HepG2 (cell line): ENCODE results near the gene BTG2. TPM values are rescaled to one million over a fixed set of nuclear protein-coding genes. Genes with fewer than 3 reads are reported as not detected.

Experiments used
- ATAC-seq: fragments of 200-7000 bp; cut with Tn5 transposase; 3 replicates; pipeline ENCODE4 v1.9.1; 2020; ENCODE audit warnings: mild to moderate bottlenecking, moderate library complexity
- BruUV-seq: library from RNA; stranded (reverse); fragments of 400-500 nt; replicated peaks from 2 replicates; lab custom pipeline; 2021; lab: Mats Ljungman, UMichigan
- CTCF ChIA-PET: fragments of 300-600 bp; formaldehyde crosslinking; extraction: SDS; loops from one replicate; lab custom pipeline; 2021; ENCODE audit warnings: low total read pairs, inconsistent platforms, low intra/inter-chr PET ratio; lab: Yijun Ruan, JAX
- POLR2A ChIA-PET: fragments of 350-600 bp; sonication (Branson Sonifier 250); formaldehyde crosslinking; loops from one replicate; lab custom pipeline; 2020; ENCODE audit warnings: antibody characterized with exemption, inconsistent platforms; lab: Yijun Ruan, JAX
- DNase-seq: peaks from one replicate; pipeline ENCODE4 v3.0.0-alpha.2; 2015; ENCODE audit warnings: low spot score
- FAIRE-seq: peaks from 3 replicates; lab custom pipeline; 2011; peaks lifted over from hg19 to GRCh38; lab: Jason Lieb, UNC
- H2AFZ ChIP-seq: one replicate; pipeline ENCODE4 v1.6.1; 2011; ENCODE audit warnings: low read length, inconsistent platforms
- H3K27ac ChIP-seq: fragments of 300-600 bp; 3 replicates; pipeline ENCODE4 v1.8.0; 2011; ENCODE audit warnings: mixed run types, mild to moderate bottlenecking, mixed read lengths, low read length, inconsistent platforms; ENCODE audit not compliant: insufficient read depth; ENCODE audit errors: extremely low read length
- H3K27me3 ChIP-seq, 2 experiments: fragments of 200-600 bp in 1 of 2; 2 replicates in 1 of 2; 3 replicates in 1 of 2; pipeline versions ENCODE4 v1.6.0 to v1.8.0; 2011; ENCODE audit warnings: low read length in 2 of 2, mild to moderate bottlenecking in 2 of 2, moderate library complexity in 2 of 2, inconsistent platforms in 1 of 2; ENCODE audit not compliant: insufficient read depth in 2 of 2, control insufficient read depth in 1 of 2
- H3K36me3 ChIP-seq, 2 experiments: fragments of 200-600 bp in 1 of 2; replicated peaks in 1 of 2; 2 replicates in 1 of 2; 3 replicates in 1 of 2; pipeline versions ENCODE4 v1.5.1 to v1.8.0; 2011; ENCODE audit warnings: low read length in 2 of 2, inconsistent platforms in 1 of 2; ENCODE audit not compliant: insufficient read depth in 2 of 2, control insufficient read depth in 1 of 2
- H3K4me1 ChIP-seq: 2 replicates; pipeline ENCODE4 v1.5.1; 2012; ENCODE audit warnings: low read length, inconsistent platforms; ENCODE audit not compliant: insufficient read depth
- H3K4me2 ChIP-seq: 2 replicates; pipeline ENCODE4 v1.6.0; 2011; ENCODE audit warnings: low read depth, low read length, inconsistent platforms
- H3K4me3 ChIP-seq, 3 experiments: fragments of 200-600 bp in 1 of 3; sonication (generic), shearing (Covaris generic) in 1 of 3; replicated peaks in 1 of 3; 2 replicates each; pipeline ENCODE4 v1.5.1; 2011 to 2016; ENCODE audit warnings: low read length in 3 of 3, inconsistent platforms in 2 of 3, low read depth in 2 of 3, mild to moderate bottlenecking in 2 of 3, control low read depth in 1 of 3, mixed read lengths in 1 of 3; ENCODE audit not compliant: insufficient read depth in 1 of 3
- H3K79me2 ChIP-seq: one replicate; pipeline ENCODE4 v1.6.1; 2011; ENCODE audit warnings: low read length, inconsistent platforms; ENCODE audit not compliant: insufficient read depth
- H3K9ac ChIP-seq: 2 replicates; pipeline ENCODE4 v1.6.0; 2011; ENCODE audit warnings: mild to moderate bottlenecking, low read depth, low read length, inconsistent platforms; ENCODE audit not compliant: insufficient read depth
- H3K9me3 ChIP-seq: 2 replicates; pipeline ENCODE4 v1.5.1; 2012; ENCODE audit warnings: mild to moderate bottlenecking, low read length
- H4K20me1 ChIP-seq: 2 replicates; pipeline ENCODE4 v1.6.0; 2011; ENCODE audit warnings: inconsistent platforms, mild to moderate bottlenecking, low read length, moderate library complexity; ENCODE audit not compliant: insufficient read depth
- ARHGAP35 ChIP-seq: sonication (generic); formaldehyde crosslinking; IDR thresholded peaks from 2 replicates; pipeline ENCODE4 v1.9.0; 2022; ENCODE audit warnings: mild to moderate bottlenecking, inconsistent platforms, moderate library complexity, missing genetic modification reagents, borderline replicate concordance
- ARID2 ChIP-seq: sonication (generic); formaldehyde crosslinking; IDR thresholded peaks from 2 replicates; pipeline ENCODE4 v1.8.1; 2022; ENCODE audit warnings: mild to moderate bottlenecking, missing genetic modification reagents, borderline replicate concordance
- FIP1L1 ChIP-seq: fragments of 200-400 bp; formaldehyde crosslinking; IDR thresholded peaks from 2 replicates; pipeline ENCODE4 v1.6.1; 2018; ENCODE audit warnings: low read depth, mild to moderate bottlenecking, low read length, moderate library complexity, borderline replicate concordance; ENCODE audit not compliant: insufficient read depth
- FOXP1 ChIP-seq, 2 experiments: fragments of 450-650 bp in 1 of 2; IDR thresholded peaks; 2 replicates each; pipeline ENCODE4 v1.6.1; 2017 to 2018; ENCODE audit warnings: antibody characterized with exemption in 1 of 2
- HOXA5 ChIP-seq: sonication (generic); formaldehyde crosslinking; IDR thresholded peaks from 2 replicates; pipeline ENCODE4 v1.4.0; 2020; ENCODE audit warnings: missing genetic modification reagents
- KDM6A ChIP-seq: IDR thresholded peaks from 2 replicates; pipeline ENCODE4 v1.6.1; 2016; ENCODE audit warnings: low read depth
- MBNL3 ChIP-seq: fragments of 250-450 bp; sonication (Bioruptor Pico); conservative IDR thresholded peaks from 2 replicates; pipeline ENCODE4 v1.8.0; 2022; ENCODE audit warnings: mild to moderate bottlenecking, inconsistent platforms
- MTF2 ChIP-seq: sonication (generic); formaldehyde crosslinking; IDR thresholded peaks from 2 replicates; pipeline ENCODE4 v1.5.0; 2020; ENCODE audit warnings: missing genetic modification reagents, borderline replicate concordance
- RORA ChIP-seq: sonication (generic); formaldehyde crosslinking; IDR thresholded peaks from 2 replicates; pipeline ENCODE4 v1.5.0; 2020; ENCODE audit warnings: mild to moderate bottlenecking, missing genetic modification reagents, moderate library complexity
- SRSF4 ChIP-seq: fragments of 200-400 bp; formaldehyde crosslinking; IDR thresholded peaks from one replicate; pipeline ENCODE4 v1.6.1; 2018; ENCODE audit warnings: mild to moderate bottlenecking, low read depth, low read length, moderate library complexity; ENCODE audit not compliant: poor library complexity, severe bottlenecking
- SRSF9 ChIP-seq: fragments of 200-400 bp; formaldehyde crosslinking; IDR thresholded peaks from 2 replicates; pipeline ENCODE4 v1.6.1; 2018; ENCODE audit warnings: borderline replicate concordance, mild to moderate bottlenecking, low read depth, low read length; ENCODE audit not compliant: insufficient read depth, poor library complexity, severe bottlenecking
- ZNF138 ChIP-seq: sonication (generic); formaldehyde crosslinking; IDR thresholded peaks from 2 replicates; pipeline ENCODE4 v1.5.0; 2020; ENCODE audit warnings: mild to moderate bottlenecking, low read depth, missing genetic modification reagents
- ZNF724P ChIP-seq: sonication (generic); formaldehyde crosslinking; IDR thresholded peaks from 2 replicates; pipeline ENCODE4 v1.8.0; 2022; ENCODE audit warnings: missing genetic modification reagents, borderline replicate concordance
- ZNF773 ChIP-seq: sonication (generic); formaldehyde crosslinking; IDR thresholded peaks from 2 replicates; pipeline ENCODE4 v1.4.0; 2020; ENCODE audit warnings: missing genetic modification reagents, borderline replicate concordance
- ZNF776 ChIP-seq: sonication (generic); formaldehyde crosslinking; IDR thresholded peaks from 2 replicates; pipeline ENCODE4 v1.4.0; 2020; ENCODE audit warnings: mild to moderate bottlenecking, missing genetic modification reagents
- WGBS: methylation state at CpG from one replicate; pipeline ENCODE4 v1.1.6; 2017; ENCODE audit warnings: low lambda C conversion rate; 5-methylcytosine and 5-hydroxymethylcytosine counted together
- in situ Hi-C: cut with HindIII; loops from 2 replicates; pipeline ENCODE4 v1.10.0; 2017; ENCODE audit warnings: low pct_unique_long_range_greater_than_20kb; ENCODE audit not compliant: extremely low pct_ligation_motif_present
- intact Hi-C: fragments of 100-400 bp; cut with micrococcal nuclease; formaldehyde crosslinking; loops from one replicate; pipeline ENCODE4 v1.10.0; 2022; ENCODE audit not compliant: unreplicated experiment
- polyA plus RNA-seq, 8 experiments: library from polyadenylated mRNA; depleted of rRNA in 3 of 8; stranded (reverse) in 7 of 8; unstranded in 1 of 8; fragments of >200 nt; fragmentation: Illumina TruSeq in 4 of 8; extraction: Trizol in 4 of 8; gene quantifications; 2 replicates each; pipeline versions ENCODE4 v1.2.1 to v1.2.3, GENCODE V29; 2011 to 2016; ENCODE audit warnings: low read depth in 4 of 8, missing spikeins in 1 of 8, mixed read lengths in 1 of 8; ENCODE audit not compliant: insufficient read depth in 1 of 8
- total RNA-seq, 5 experiments: library from RNA; depleted of rRNA; stranded (reverse); fragments of >200 nt; fragmentation: Illumina TruSeq; extraction: Trizol; gene quantifications; 2 replicates each; pipeline ENCODE4 v1.2.3, GENCODE V29; 2016; ENCODE audit warnings: low read depth in 1 of 5
- TF ChIP-seq, protein P1 (sequence below): sonication (generic); formaldehyde crosslinking; IDR thresholded peaks from 2 replicates; pipeline ENCODE4 v1.5.0; 2020; ENCODE audit warnings: missing genetic modification reagents
- TF ChIP-seq, protein P2 (sequence below): sonication (generic); formaldehyde crosslinking; IDR thresholded peaks from 2 replicates; pipeline ENCODE4 v1.8.1; 2023; ENCODE audit warnings: mild to moderate bottlenecking, moderate library complexity, missing genetic modification reagents

Gene BTG2
- total and polyA plus RNA-seq, 2 of the 13 experiments (the other 11 are each of a cell fraction or from before 2014, with no cell fraction given): 13.6 to 18.3 TPM

DNA sequence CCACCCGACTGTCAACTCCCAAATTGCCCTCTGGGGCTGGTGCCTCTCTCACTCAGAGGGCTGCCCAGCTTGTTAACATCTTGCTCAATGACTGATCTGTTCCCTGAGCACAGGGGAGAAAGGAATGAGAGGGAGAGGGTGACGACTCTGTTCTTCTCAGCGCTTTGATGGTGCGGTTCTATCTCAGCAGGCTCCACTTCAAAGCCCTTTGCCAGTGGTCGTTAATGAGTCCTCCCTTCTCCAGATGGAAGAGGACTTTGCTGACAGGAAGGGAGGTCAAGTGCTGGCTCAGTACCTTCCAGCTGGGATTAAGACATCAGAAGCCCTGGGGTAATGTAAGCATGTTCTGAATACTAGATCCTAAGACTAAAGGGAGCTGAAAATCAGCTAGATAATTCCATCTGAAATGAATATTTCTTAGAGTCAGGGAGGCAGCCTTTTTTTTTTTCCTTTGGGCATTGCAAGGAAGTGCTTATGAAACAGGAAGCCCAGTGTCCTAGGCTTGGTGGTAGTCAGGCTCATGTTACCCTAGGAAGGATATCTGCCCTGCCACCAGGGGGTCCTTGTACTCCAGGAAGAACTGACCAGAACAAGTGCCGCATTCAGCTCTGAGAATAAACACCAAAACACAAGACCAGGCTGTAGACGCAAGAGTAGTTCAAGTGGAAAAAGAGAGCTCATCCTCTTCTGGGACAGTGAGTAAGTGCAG is 40.9 kb downstream of the BTG2 start:
- H3K4me2 ChIP-seq: no peak overlapping the region
- intact Hi-C loops (no loop called here), in situ Hi-C loops (no loop called here)
- peaks cover 1 to 16% of the 10 kb centered on the region in 2 experiments; a peak in 3 of 5 replicates for H3K27me3 ChIP-seq
- no TSS peak for BruUV-seq
- H3K27ac ChIP-seq: no peak overlapping the region
- 51% methylated on average over 7 of the region's 7 CpGs for WGBS
- no peak for FAIRE-seq
- no peaks in the 10 kb centered on the region for H3K79me2 ChIP-seq
- H3K9ac ChIP-seq: no peak overlapping the region
- no peaks in the 10 kb centered on the region for H3K9me3 ChIP-seq
- H2AFZ ChIP-seq: no peak overlapping the region
- ChIA-PET POLR2A (no interaction called here), CTCF (no interaction called here)
- H3K4me3 ChIP-seq: no peak overlapping the region
- no peak for DNase-seq
- TF ChIP-seq HOXA5 (no peak), SRSF4 (no peak), ARID2 (CRISPR knock-in tag) (no peak), ZNF138 (CRISPR knock-in tag) (no peak), ARHGAP35 (CRISPR knock-in tag) (no peak), MBNL3 (CRISPR knock-in tag) (no peak), ZNF724P (no peak), MTF2 (CRISPR knock-in tag) (no peak), ZNF776 (CRISPR knock-in tag) (no peak), FOXP1 (IDR thresholded peaks at IDR 0.05) (no peak), FOXP1 (CRISPR knock-in tag; IDR thresholded peaks at IDR 0.05) (no peak), KDM6A (CRISPR knock-in tag) (no peak), SRSF9 (no peak), FIP1L1 (no peak), RORA (CRISPR knock-in tag) (no peak), ZNF773 (no peak)
- TF ChIP-seq, protein P1, sequence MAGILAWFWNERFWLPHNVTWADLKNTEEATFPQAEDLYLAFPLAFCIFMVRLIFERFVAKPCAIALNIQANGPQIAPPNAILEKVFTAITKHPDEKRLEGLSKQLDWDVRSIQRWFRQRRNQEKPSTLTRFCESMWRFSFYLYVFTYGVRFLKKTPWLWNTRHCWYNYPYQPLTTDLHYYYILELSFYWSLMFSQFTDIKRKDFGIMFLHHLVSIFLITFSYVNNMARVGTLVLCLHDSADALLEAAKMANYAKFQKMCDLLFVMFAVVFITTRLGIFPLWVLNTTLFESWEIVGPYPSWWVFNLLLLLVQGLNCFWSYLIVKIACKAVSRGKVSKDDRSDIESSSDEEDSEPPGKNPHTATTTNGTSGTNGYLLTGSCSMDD: no peak
- TF ChIP-seq, protein P2, sequence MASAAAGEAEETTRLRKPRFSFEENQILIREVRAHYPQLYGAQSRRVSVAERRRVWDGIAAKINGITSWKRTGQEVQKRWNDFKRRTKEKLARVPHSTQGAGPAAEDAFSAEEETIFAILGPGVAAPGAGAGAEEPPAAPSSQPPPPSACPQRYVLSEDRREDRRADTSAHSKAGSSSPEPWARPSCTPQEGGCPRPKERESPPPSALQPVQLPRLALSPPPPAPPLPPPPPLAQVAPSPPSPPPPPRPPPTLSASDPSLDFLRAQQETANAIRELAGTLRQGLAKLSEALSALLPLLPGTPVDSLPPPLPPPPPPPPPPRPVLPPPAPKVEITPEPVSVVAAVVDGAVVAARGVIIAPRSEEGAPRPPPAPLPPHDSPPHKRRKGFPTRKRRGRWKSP (CRISPR knock-in tag): no peak
- H4K20me1 ChIP-seq: no peaks in the 10 kb centered on the region
- ATAC-seq: no peak
- peaks cover 19% of the 10 kb centered on the region for H3K4me1 ChIP-seq
- H3K36me3 ChIP-seq: no peaks in the 10 kb centered on the region
